ENCODE measurements around the gene GRIN2A.

The GRIN2A gene

GRCh38 chr16:9846362-9847099 lies 335.7 kb downstream of the GRIN2A start:
- no peak for DNase-seq

- DNase-seq = no peak
These were observed 336.4 kb downstream of the GRIN2A start for GRCh38 chr16:9845661-9846361.

- no peak for DNase-seq
These were observed 337.9 kb downstream of the GRIN2A start for GRCh38 chr16:9844361-9844760.

GRCh38 chr16:9843424-9844018 lies 338.7 kb downstream of the GRIN2A start:
- no peak for DNase-seq

- no peak for DNase-seq
These were observed 341.2 kb downstream of the GRIN2A start for GRCh38 chr16:9840761-9841665.

GRCh38 chr16:9837481-9837880 lies 344.7 kb downstream of the GRIN2A start:
- DNase-seq = no peak

GRCh38 chr16:9836118-9836736 lies 346.0 kb downstream of the GRIN2A start:
- DNase-seq = no peak

GRCh38 chr16:9827062-9827752 lies 355.0 kb downstream of the GRIN2A start:
- DNase-seq = no peak

GRCh38 chr16:9826656-9827055 lies 355.6 kb downstream of the GRIN2A start:
- no peak for DNase-seq

GRCh38 chr16:9824200-9825068 lies 357.8 kb downstream of the GRIN2A start:
- DNase-seq = no peak

- DNase-seq = no peak
These were observed 358.7 kb downstream of the GRIN2A start for GRCh38 chr16:9823510-9823909.

GRCh38 chr16:9821970-9822369 lies 360.3 kb downstream of the GRIN2A start:
- no peak for DNase-seq

- no peak for DNase-seq
These were observed 360.9 kb downstream of the GRIN2A start for GRCh38 chr16:9821331-9821730.

- DNase-seq = no peak
These were observed 361.6 kb downstream of the GRIN2A start for GRCh38 chr16:9820476-9821246.

- no peak for DNase-seq
These were observed 363.5 kb downstream of the GRIN2A start for GRCh38 chr16:9818702-9819101.

- no peak for DNase-seq
These were observed 364.6 kb downstream of the GRIN2A start for GRCh38 chr16:9817586-9817985.

- no peak for DNase-seq
These were observed 365.6 kb downstream of the GRIN2A start for GRCh38 chr16:9816644-9817043.

- DNase-seq = no peak
These were observed 368.6 kb downstream of the GRIN2A start for GRCh38 chr16:9813665-9814064.

- no peak for DNase-seq
These were observed 374.0 kb downstream of the GRIN2A start for GRCh38 chr16:9808210-9808609.

- no peak for DNase-seq
These were observed 374.9 kb downstream of the GRIN2A start for GRCh38 chr16:9807302-9807701.

All from stimulated activated CD4-positive, alpha-beta T cell treated with anti-CD3 and anti-CD28 coated beads, Interleukin-4, amount 100 ng/mL, for 1 hour (primary cell).